ENCODE measurements around the gene AGBL5.
A peak's percentile ranks its signal among the peaks of the same experiment; 100 is the strongest.

AGBL5 gene

DNA sequence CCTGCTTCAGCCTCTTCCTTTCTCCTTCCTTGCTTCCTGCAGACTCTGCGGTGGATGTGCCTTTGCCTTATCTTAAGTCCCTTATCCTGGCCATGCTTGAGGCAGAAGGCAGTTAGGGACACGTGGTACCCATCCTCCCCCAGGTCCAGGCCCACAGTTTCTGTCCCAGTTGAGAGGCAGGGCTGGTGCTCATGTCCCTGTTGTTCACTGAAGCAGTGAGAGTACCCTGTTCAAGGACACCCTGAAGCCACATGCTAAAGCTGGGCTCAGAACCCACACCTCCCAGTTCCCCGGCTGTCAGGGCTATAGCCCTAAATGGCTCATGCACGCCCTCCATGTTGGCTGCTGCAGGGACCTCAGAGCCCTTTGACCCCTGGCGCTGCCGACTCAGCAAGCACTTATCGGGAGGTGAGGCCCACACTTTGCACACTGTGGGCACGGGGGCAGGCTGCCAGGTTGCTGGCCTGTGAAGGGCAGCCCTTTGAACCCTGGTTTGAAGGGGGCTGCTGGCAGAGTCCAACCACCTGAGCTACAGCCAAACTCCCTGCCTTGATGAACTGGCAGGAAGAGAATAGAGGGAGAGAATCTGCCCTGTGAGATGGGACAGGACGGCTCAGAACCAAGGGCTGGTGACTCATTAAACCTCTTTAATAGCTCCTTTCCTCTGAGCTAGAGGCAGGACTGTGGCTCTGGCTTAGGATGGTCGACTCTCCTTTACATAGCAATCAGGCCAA lies 41.4 kb downstream of the AGBL5 start:
- H3K4me3 Mint-ChIP-seq = no peak overlapping the region
- no peaks in the 10 kb centered on the region for H3K36me3 Mint-ChIP-seq (ENCODE audit: low read depth)
- TF ChIP-seq, protein P1, sequence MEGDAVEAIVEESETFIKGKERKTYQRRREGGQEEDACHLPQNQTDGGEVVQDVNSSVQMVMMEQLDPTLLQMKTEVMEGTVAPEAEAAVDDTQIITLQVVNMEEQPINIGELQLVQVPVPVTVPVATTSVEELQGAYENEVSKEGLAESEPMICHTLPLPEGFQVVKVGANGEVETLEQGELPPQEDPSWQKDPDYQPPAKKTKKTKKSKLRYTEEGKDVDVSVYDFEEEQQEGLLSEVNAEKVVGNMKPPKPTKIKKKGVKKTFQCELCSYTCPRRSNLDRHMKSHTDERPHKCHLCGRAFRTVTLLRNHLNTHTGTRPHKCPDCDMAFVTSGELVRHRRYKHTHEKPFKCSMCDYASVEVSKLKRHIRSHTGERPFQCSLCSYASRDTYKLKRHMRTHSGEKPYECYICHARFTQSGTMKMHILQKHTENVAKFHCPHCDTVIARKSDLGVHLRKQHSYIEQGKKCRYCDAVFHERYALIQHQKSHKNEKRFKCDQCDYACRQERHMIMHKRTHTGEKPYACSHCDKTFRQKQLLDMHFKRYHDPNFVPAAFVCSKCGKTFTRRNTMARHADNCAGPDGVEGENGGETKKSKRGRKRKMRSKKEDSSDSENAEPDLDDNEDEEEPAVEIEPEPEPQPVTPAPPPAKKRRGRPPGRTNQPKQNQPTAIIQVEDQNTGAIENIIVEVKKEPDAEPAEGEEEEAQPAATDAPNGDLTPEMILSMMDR (IDR thresholded peaks at IDR 0.05) = no peak
- H3K27ac Mint-ChIP-seq = no peak overlapping the region
- peaks cover 34% of the 10 kb centered on the region for H3K27me3 Mint-ChIP-seq (ENCODE audit: low read depth, poor library complexity)
- no peak for DNase-seq
- H3K9me3 Mint-ChIP-seq = no peaks in the 10 kb centered on the region
- peaks cover 32% of the 10 kb centered on the region for H3K4me1 Mint-ChIP-seq

DNA sequence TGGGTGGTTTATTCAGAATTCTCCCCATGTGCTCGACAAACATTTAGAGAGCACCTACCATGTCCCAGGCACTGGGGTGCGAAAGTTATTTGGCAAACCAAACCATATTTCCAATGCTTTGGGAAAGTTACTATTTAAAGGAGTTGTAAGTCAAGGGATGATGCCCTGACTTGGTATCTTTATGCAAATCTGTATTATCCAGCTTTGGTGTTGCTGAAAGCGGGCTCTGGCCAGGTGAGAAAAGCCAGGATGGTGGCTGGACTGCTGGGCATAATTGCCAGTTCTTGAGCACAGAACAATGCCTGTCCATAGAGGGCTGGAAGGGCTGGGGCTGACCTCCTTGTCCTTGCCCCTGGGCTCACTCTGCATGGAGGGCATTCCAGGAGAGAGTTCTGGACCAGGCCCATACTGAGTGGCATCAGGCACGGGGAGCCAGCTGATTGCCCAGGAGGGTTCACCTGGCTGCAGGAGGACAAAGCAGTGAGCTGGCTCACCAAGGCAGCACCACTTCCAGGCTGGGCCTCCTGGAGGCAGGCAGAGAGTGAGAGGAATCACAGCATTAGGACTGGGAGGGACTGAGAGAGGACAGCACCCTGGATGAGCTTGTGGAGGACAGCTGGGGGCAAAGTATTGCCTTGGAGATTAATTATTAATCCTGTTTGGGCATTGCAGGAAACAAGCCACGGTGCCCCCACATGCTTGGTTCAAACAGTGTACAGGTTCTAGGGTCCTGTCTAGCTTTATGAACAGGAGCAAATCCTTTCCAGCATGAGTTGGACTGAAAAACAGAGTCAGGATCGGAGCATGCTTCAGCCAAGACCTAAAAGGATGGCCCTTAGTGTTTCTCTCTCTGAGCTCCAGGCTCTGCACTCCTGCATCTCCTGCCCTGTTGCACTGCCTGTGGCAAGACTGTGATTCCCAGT lies 42.2 kb downstream of the AGBL5 start:
- H3K27me3 Mint-ChIP-seq (ENCODE audit: low read depth, poor library complexity) = peaks cover 28% of the 10 kb centered on the region

DNA sequence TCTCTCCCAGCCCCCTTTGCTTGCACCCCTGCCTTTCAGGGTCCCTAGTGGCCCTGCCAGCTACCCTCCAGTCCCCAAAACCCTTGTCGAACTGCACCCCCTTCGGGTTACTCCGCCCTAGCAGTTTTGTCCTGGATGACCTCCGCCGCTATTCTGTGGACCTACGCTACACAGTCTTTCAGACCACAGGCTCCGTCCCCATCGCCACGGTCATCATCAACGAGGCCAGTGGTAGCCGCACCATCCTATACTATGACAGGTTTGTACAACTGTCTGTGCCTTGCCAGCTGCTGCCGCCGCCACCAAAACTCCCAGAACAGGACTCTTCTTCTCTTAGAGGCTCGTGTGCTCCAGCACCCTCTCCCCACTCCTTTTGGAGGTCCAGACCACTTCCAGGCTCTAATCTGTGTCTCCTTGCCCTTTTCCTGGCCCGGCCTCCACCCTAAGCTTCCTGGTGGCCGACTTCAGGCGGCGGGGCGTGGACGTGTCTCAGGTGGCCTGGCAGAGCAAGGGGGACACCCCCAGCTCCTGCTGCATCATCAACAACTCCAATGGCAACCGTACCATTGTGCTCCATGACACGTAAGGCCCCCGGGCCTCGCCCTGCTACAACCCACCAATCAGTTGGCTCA lies 43.0 kb downstream of the AGBL5 start:
- Mint-ChIP-seq H3K27me3 (ENCODE audit: low read depth, poor library complexity) (peaks cover 26% of the 10 kb centered on the region), H3K27ac (no peak overlapping the region), H3K4me1 (peaks cover 37% of the 10 kb centered on the region), H3K9me3 (no peaks in the 10 kb centered on the region), H3K36me3 (ENCODE audit: low read depth) (no peaks in the 10 kb centered on the region), H3K4me3 (no peak overlapping the region)
- TF ChIP-seq, protein P1 (IDR thresholded peaks at IDR 0.05) = no peak
- no peak for DNase-seq

More for the DNA sequence above, 42.2 kb downstream of the AGBL5 start:
- H3K4me3 Mint-ChIP-seq = no peak overlapping the region
- H3K36me3 Mint-ChIP-seq (ENCODE audit: low read depth) = no peaks in the 10 kb centered on the region
- no peak overlapping the region for H3K27ac Mint-ChIP-seq
- H3K9me3 Mint-ChIP-seq = no peaks in the 10 kb centered on the region
- H3K4me1 Mint-ChIP-seq = peaks cover 33% of the 10 kb centered on the region
- TF ChIP-seq, protein P1 (IDR thresholded peaks at IDR 0.05) = no peak
- no peak for DNase-seq

DNA sequence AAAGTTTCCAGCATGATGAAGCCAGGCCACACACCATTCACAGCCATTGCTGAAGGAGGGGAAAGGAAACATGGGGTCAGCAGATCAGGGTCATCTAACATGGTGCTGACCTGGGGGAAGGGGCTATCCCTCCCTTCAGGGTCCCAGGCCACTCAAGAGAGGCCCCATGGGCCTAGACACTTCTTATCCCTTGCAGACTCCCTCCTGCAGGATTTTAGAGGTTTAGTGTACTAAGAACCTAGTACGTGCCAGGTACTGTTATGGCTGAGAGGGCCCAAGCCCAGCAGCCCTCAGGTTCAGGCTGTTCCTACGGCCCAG lies 43.9 kb downstream of the AGBL5 start:
- Mint-ChIP-seq H3K36me3 (ENCODE audit: low read depth) (no peaks in the 10 kb centered on the region), H3K9me3 (no peaks in the 10 kb centered on the region), H3K4me3 (no peak overlapping the region), H3K4me1 (peaks cover 44% of the 10 kb centered on the region), H3K27me3 (ENCODE audit: low read depth, poor library complexity) (peaks cover 26% of the 10 kb centered on the region), H3K27ac (no peak overlapping the region)
- no peak for DNase-seq
- TF ChIP-seq, protein P1 (IDR thresholded peaks at IDR 0.05) = no peak

DNA sequence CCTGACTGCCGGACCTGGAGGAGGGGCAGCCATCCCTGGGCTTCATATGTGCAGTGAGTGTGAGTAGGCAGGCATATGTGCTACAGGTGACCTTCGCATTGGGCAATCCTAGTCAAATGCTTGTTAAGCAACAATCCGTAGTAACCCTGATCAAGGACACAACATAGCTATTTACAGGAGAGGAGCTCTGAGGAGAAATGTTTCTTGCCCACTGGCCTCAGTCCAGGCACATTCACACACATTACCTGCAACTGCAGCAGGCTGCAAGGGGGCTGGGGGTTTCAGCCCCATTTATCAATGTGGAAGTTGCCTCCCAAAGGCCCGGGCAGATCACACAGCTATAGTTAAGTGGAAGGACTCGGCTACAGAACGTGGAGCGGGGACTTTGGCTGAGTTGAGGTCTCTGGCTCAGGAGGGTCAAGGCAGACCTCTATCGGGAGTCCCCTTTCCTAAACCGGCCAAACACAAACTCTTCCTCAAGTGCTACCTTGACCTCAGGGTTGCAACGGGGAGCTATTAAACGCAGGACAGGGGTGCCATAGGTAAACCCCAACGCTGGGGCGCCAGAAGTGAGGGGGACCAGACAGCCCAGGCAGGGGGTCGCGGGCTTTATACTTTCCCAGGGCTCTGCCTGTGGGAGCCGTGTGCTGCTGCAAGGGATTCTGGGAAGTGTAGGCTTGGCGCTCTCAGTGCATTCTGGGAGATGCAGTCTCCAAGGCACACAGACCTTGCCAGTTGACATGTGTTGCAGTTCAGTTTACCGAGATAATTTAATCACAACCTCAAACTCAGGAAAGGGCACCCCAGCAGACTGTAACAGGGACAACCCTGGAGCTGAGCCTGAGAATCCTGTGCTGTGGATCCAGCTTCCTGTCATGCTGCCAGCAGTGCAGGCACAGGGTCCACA lies 44.5 kb downstream of the AGBL5 start:
- TF ChIP-seq, protein P1 (IDR thresholded peaks at IDR 0.05) = no peak
- Mint-ChIP-seq H3K4me3 (peak overlapping the region; percentile 59), H3K27me3 (ENCODE audit: low read depth, poor library complexity) (peaks cover 25% of the 10 kb centered on the region), H3K9me3 (no peaks in the 10 kb centered on the region), H3K4me1 (peaks cover 44% of the 10 kb centered on the region), H3K27ac (no peak overlapping the region), H3K36me3 (ENCODE audit: low read depth) (no peaks in the 10 kb centered on the region)
- peak; percentile 56 for DNase-seq
